ENCODE data around the gene COASY.

The COASY gene

GRCh38 chr17:42607769-42608168, 45.8 kb downstream of the COASY start:
- DNase-seq = no peak
- intact Hi-C loops (cut with DNase I) = no loop called here

GRCh38 chr17:42608305-42609181, 46.6 kb downstream of the COASY start:
- intact Hi-C loops (cut with DNase I) = loop anchor here (1.0 kb wide), 1 partner anchor 71 kb away; no protein-coding TSS in a partner anchor

GRCh38 chr17:42609182-42609813, 47.4 kb downstream of the COASY start, which contains the start of the genes RETREG3 and TUBG1:
Gene RETREG3 (minus strand): TSS chr17:42609374. CDS start chr17:42609324, 50 bp downstream.
Gene TUBG1 (plus strand): TSS chr17:42609683. CDS start chr17:42609738, 55 bp downstream.
- DNase-seq = peak; percentile 96 to 100 (median 98)
- intact Hi-C loops (cut with DNase I) = loop anchor here (1.0 kb wide), 1 partner anchor 70 kb away; no protein-coding TSS in a partner anchor

More at GRCh38 chr17:42608305-42609181, 46.6 kb downstream of the COASY start:
- peak in 3 of 10 donors; percentile 12 to 81 (median 81) for DNase-seq

- DNase-seq = peak in 5 of 10 donors; percentile 10 to 86 (median 27)
- intact Hi-C loops (cut with DNase I) = loop anchor here (1.0 kb wide), 1 partner anchor 69 kb away; no protein-coding TSS in a partner anchor
These were observed 48.2 kb downstream of the COASY start for GRCh38 chr17:42609814-42610801.

GRCh38 chr17:42612013-42612412, 50.1 kb downstream of the COASY start:
- DNase-seq = no peak
- intact Hi-C loops (cut with DNase I) = no loop called here

- intact Hi-C loops (cut with DNase I) = no loop called here
- DNase-seq = no peak
These were observed 51.8 kb downstream of the COASY start for GRCh38 chr17:42613699-42614295.
